Glomerular visceral epithelial cell (primary cell): ENCODE results near the gene MYO18A.

ENCODE experiments used
- DNase-seq: peaks from one replicate; pipeline ENCODE4 v3.0.0-alpha.2; 2016; ENCODE audit errors: extremely low spot score

MYO18A gene

DNA sequence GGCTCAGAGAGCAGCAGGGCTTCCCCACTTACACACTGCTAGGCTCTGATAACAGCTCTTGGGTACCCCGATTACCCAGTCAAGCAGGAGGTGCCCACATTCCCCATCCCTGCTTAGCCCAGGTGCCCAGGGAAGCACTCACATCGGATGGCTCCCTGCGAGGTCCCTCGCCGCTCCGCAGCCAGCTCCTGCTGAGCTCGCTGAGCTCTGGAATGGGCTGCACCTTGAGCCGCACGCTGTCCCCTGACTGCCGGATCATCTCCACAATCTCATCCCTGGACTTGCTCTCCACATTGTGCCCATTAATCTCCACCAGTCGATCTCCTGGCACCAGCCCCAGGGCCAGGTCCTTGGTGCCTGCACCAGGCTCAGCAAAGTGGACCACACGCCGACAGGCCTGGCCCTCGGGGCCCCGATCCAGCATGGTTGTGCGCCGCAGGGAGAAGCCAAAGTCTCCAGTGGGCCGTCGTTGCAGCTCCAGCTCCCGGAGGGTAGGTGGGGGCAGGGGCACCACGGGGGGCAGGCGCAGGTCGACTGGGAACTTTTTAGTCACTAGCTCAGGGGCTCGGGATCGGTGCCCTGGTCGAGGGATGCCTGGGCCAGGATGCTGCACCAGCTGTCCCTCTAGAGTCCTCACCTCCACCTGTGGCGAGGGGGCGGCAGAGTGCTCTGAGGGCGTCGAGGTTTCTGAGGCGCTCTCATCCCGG is 14.2 kb downstream of the MYO18A start:
- no peak for DNase-seq

DNA sequence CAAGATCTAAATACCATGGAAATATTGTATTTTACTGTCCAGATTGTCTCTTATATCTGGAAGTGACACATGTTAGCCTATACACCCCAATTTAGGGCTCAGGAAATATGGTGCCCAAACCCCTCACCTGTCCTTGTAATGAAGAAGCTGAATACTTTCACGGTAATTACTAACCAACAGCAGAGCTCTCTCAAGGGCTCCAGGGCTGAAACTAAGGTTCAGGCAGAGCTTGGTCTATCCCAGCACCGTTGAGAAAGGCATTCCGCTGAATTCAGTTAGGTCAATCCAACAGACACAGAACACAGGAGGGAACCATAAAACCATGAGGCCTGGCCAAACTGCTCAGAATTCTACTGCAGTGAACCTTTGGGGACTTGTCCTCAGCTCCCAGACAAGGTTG is 14.9 kb downstream of the MYO18A start:
- no peak for DNase-seq

DNA sequence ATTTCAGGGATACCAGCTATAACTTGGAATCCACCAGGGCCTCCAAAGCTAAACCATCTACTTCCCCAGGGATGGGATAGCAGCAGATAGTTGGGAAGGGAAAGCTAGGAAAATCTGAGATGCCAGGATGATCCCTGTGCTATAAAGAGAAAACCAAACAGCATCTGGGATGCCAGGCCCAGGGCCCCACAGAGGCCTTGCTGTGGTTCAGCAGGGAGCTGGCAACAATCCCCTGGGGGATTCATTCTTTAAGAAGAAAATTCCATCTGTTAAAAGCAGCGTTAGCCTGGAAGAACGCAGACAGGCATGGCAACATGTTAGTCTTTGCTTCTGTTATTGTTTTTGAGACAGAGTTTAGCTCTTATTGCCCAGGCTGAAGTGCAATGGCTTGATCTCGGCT is 16.6 kb downstream of the MYO18A start:
- no peak for DNase-seq

DNA sequence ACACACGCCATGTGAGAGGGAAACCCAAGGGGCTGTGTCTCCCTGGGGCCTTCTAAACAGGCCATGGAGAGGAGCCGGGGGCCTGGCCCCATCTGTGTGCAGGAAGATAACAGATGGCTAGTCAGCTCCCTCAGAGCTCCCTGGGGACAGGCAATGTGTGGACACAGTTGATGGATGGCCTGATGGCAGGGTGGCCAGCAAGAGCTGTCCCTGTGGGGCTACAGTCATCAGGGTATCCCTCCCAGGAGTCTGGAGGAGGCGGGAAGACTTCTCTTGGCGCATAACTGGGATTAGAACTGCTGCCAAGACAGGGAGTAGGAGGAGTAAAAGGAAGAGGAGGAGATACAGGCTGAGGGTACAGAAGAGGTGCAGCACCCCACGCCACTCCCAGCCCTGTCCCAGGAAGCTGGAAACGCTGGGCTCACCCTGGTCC is 17.3 kb downstream of the MYO18A start:
- DNase-seq: no peak

DNA sequence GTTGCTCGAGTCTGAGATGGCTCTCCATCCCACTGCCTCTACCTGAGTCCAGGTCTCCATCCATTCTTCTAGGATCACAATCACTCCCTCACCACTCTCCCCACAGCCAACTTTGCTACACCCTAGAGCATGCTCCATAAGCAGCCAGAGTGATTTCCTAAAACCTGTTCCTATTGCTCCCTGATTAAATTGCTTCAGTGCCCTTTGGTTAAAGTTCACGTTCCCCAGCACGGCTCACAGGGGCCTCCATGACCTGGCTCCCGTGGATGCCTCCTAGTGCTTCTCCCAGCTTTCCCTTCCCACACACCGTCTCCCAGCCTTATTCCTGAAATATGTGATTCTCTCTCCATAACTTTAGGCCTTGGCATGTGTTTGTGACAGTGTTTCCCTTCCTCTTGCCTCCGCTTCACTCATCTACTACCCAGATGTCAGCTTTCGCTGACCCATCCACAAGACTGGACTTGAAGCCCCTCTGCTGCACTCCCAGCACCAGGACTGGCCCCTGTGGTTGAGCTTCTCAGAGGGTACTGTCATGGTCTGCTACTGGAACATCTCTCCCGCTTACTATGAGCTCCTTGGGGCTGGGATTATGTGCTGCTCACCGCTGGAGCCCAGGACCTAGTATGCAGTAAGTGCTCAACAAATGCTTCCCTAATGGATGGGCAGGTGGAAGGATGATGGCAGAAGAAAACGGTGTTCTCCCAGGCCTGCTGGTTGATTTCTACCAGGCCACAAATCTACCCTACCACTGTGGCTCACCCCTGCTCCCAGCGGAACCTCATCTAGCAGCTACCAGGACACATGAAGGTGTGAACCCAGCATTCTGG is 17.9 kb downstream of the MYO18A start:
- DNase-seq: no peak

DNA sequence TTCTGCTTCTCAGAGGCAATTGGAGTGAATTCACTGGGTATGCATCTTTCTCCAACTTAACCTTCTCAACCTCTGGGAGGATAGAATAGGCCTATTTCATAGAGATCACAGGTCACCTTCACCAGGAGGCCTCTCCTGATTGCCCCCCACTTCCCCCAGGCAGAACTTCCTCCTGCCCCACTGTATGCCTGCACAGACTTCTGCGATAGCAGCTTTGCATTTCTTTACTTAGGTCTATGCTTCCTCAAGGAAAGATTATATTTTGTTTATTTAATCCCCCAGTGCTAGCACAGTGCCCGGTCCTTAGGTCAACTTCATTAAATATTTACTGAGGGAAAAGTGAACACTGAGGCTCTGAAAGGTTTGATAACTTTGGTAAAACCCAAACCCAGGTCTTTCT is 19.9 kb downstream of the MYO18A start:
- DNase-seq: no peak

DNA sequence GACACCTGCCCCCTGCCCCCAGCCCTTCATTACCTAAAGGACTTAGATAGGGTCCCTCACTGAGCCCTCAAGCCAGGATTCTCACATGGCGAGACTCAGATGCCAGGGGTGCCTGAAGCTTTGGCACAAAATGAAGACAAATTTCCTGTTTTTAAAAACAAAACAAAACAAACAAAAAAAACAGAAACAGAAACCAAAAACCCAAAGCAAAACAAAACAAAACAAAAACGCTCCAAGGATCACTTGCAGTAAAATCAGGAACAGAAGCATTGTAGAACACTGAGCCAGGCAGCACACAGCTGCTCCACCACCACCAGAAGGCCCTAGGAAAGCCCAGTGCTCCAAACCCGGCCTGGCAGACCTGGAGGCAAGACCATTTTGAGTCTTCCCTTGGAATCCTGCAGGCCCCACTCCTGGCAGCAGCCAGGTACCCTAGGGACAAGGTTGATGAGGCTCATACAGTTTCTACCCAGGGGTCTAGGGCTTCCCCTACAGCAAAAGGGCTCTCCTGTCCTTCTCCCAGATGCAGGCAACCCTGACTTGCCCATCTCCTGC is 20.8 kb downstream of the MYO18A start:
- DNase-seq: no peak

DNA sequence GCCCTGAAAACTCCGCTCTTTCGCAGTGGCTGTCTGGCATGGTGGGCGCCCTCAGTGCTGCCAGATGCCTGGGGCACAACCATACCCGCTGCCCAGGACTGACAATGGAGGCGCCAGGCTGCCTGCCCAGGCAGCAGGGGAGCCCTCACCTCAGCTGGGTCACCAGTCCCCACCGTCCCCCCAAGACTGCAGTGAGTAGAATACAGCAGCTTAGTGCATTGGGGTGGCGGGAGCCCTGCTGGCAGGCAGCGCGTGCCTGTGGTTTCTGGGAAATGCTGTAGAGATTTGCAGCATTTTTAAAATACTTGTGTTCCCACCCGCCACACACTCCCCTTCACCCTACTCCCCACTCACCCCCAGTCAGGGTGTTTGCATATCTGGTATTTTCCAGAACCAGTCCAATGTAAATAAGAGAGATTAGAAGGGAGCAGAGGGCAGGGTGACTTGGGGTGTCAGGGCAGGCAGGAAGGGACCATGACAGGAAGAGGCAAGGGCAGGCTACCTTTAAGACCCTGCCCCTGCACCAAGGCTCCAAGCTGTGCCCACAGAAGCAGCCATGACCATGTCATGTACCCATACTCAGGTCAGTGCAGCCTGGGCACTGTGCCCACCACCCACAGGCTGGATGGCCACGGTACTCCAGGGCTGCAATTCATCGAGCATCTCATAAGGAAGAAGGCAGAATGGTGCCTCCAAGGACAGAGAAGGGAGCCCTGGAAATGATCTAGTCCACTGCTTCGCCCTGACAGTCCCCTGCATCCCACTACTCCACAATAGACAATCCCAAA is 21.5 kb downstream of the MYO18A start:
- DNase-seq: peak; percentile 83

DNA sequence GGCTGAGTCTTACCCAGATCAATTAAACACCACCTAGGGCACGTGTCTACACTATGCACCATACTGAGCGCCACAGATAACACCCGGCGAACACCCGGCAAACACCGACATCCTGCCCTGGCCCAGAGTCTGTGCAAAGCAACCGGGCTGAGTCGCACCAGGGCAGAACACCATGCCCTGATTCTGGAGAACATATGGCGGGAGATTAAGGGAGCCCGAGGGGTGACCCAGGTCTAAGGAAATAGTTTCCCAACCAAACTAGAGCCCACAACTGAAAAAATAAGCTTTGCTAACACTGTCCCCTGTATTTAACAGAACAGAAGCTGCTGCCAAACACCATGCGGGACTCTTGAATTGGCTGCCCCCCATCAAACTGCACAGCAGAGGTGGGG is 22.1 kb downstream of the MYO18A start:
- DNase-seq: no peak

DNA sequence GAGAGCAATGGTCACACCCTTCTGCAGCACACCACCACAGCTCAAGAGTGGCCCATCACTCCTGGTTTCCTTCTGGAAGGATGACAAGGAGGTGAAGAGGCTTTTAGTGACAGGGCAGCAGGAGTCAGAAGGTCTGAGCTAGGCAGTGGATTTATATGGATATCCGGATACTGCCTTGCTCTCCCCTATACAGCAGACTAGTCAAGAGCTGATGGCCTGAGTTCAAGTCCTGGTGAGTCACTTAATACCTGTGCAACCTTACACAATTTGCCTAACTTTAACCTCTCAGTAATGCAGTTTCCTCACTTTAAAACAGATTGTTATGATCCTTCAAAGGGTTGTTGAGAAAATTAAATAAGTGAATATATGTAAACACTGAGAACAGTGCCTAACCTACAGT is 22.9 kb downstream of the MYO18A start:
- DNase-seq: no peak

DNA sequence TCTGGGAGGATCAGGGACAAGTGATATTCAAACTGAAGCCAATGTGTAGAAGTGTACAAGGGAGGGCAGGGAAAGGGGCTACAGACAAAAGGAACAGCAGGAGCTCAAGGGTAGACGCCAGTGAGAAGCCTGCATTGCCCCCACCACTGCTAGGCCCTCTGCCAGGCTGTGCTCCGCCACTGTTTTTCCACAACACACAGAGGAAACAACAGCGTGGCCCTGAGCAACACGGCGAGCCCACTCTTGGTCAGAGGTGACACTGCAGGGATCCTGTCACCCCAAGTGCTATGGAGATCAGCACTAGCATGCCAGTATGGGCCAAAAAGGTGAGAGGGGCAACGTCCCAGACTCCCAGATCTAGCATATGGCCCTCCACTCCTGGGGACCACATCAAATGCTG is 23.4 kb downstream of the MYO18A start:
- DNase-seq: no peak

DNA sequence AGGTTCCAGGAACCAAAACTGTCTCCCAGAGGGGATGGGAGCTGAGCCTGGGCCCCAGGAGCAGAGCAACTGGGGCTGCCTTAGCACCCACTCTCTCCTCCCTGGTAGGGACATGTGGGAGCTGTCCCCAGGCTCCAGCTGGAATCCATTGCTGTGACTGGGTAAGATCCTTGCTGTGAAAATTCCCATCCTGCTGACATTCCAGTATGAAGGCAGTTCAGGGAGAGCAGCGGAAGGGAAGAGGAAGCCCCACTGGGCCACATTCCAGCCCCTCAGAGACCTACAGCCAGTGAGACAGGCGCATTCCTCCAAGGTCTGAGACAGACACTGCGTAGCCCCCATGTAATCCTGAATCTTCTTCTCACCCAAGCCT is 24.2 kb downstream of the MYO18A start:
- DNase-seq: no peak

DNA sequence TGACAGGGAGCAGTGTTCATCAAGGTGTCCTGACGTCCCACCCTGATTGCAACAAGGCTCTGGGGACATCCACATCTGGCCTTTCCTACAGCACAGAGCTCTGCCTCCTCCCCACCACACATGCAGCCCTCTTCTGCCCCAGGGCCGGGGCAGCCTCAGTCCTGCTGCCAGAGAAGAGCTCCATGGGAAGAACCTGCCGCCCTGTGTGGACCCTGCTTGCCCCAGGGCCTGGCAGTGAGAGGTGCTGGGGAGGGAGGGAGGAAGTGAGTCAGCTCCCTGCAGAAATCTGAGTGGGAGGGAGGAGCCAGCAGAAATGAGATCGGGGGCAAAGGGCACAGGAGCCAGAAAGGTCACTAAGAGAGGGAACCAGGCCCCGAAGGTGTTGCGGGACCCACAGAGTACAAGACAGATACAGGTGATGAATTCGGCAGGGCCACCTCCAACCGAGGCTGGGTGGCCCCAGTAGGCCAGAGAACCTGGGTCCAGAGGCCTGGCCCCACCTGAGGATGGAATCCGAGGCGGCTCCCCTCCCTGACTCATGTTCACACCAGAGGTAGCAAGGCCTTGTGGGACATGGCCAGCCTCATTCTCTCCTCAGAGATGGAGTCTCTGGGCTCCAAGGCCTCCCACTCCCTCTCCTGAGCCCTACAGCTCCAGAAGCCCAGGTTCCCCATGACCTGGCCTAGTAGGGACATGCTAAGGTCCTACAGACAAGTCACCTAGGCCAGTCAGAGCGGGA is 24.8 kb downstream of the MYO18A start:
- peak; percentile 67 for DNase-seq

DNA sequence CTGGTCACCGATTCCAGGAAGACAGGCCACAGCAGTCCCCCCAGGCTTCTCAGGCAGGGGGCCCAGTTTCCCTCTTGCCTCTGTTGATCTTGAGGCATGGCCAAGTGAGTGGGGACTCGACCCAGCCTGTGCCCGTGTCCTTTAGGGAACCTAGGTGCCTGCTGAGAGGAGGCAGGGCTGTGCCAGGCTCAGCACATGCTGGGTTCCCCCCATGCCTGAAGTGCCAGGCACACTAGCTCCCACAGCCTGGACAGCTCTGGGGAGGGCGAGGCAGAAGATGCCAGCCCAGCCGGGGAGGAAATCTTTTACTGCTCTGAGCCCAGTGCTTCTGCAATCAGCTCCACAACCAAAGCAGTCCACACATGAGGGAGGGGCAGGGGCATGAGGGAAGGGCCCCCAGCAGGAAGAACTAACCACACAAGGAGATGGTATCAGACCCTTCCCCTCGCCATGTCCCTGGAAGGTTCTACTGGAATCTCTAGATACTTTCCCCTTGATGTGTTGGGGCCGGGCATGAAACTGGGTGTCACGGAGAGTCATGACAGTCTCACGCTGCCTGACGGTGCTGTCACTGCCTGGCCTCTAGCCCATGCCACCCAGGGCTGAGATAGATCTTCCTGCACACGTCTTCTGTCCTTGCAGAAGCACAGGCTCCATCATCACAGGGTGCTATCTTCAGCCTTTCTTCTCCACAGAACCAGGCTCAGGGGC is 25.5 kb downstream of the MYO18A start:
- no peak for DNase-seq

DNA sequence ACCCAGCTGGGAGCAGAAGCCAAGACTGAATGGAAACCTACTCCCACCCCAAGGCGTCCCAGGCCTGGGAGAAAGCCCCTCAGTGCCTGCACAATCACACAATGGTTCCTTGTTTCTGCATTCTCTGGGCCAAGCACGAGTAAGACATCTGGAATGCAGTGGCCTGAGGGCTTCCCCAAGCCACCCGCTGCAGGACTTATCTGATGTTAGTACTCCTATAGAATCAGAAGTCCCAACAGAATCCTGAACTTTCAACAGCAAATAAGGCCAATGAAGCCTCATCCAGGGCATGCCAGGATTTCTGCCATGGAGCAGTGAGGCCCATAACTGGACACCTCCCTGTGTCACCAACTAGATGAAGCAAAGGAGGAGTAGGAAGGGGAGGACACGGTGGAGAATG is 28.6 kb downstream of the MYO18A start:
- DNase-seq: peak; percentile 55

DNA sequence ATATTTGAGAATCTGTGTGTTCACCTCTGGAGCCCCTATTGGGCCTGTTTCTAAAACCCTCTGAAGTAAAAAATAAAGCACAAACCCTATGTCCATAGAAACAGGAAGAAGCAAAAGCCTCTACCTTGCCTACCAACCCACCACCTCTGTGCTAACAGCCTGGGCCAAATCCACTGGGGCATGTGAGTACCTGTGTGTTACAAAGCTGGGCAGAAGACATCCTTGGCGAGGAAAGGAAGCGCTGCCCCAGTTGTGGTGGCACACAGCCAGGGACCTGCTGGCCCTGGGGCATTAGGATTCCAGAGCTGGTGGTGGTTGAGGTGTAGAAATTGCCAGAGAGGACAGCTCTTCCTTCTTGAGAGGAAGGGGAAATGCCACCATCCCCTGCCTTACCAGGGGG is 30.0 kb downstream of the MYO18A start:
- no peak for DNase-seq

DNA sequence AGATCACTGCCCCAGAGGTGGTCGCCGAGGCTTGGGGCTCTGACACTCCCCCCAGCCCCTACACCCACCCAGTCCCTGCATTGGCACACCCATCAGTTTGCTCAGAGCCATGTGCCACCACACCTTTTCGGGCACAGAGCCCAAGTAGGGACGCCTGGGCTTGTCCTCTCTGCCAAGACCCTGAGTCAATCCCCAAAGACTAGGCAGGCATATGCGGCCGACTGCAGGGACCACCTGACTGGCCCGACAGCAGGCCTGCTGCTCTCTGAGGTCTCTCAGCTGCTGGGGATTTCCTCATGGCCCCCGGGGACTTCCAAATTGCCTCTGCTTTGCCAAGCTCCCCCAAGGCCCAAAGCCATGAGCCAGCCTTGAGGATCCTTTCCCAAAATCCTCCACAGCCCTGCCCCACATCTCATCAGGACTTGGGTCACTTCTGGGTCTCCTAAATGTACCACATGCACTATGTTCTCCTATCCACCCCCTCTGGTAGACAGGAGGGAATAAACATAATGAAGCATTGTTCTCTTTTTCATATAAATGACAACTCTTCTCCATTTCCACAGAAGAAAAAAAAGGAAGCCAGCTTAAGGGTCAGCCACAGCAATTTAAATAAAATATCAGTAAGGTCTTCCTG is 30.6 kb downstream of the MYO18A start:
- no peak for DNase-seq

DNA sequence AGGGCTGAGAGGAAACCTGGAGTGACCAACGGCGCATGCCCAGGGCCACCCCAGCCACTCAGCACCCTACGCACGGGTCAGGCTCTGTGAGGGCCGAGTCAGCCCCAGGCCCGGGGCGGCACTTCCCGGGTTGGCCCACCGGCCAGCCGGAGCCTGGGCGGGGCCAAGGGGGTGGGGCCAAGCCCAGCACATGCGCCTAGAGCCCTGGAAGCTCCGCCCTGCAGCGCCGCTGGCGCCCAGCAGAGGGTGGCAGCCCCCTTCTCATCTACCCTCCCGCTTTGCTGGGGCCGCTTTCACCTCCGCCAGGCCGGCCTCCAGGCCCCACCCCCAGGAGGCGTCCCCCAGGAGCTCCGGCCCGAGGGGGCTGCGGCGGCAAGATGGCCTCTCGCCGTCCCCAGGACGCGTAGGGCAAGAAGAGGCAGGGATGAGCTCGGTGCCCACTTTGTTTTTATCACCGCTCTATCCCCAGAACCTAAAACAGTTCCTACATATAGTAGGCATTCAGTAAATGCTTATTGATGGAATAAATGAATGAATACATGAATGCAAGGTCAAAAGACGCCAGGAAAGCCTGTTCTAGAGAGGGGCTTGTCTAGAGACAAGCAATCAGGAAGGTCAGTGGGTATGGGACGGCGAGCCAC is 31.3 kb downstream of the MYO18A start:
- peak; percentile 96 for DNase-seq

DNA sequence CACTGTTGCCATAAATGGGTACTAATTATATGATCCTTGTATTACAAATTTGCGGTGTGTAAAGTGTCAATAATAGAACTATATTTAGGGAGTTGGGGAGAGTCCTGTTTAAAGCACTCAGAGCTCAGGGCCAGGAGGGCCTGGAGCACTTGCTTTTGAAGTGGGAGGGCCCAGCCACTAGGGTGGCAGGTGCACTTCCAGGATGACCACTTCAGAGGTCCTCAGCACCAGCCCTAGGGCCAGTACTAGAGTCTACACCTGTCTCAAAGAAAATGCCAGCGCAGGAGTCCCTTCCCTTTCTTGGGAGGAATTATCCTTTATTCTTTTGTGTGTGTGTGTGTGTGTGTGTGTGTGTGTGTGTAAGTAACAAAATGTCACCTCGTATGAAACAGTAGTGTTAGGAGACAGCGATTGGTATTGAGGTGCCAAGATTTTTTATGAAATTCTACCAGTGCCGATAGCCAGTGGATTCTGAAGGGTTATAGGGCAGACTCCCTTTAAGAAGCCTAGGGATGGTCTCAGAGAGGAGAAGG is 31.9 kb downstream of the MYO18A start:
- DNase-seq: no peak

DNA sequence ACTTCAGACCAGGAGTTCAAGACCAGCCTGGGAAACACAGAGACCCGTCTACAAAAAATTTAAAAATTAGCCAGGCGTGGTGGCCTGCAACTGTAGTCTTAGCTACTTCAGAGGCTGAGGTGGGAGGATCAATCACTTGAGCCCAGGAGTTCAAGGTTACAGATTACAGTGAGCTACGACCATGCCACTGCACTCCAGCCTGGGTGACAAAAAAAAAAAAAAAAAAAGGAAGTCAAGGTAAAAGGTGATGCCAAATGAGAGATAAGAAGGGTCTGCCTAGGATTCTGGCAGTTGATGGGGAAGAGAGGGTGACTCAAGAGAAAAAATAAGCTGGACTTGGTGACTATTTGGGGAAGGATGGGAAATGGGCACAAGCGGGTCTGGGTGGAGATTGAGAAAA is 32.5 kb downstream of the MYO18A start:
- no peak for DNase-seq
